SK-N-SH treated with all-trans-retinoic acid at 6 μM for 48 hours (cell line): Measurements from ENCODE around the gene OR2S2.
"Not testable (repeated sequence)": the region's sequence is repeated elsewhere in the genome, so short reads cannot be mapped to it uniquely, and the experiment has no call there.

Experiments used
- ATAC-seq: fragments of 200-7000 bp; cut with Tn5 transposase; 3 replicates; pipeline ENCODE4 v1.9.1; 2020; ENCODE audit warnings: mild to moderate bottlenecking, moderate library complexity
- ARNTL ChIP-seq: fragments of 450-650 bp; formaldehyde crosslinking; IDR thresholded peaks from 2 replicates; pipeline ENCODE4 v1.5.0; 2020; ENCODE audit warnings: low read depth, mild to moderate bottlenecking, moderate library complexity, borderline replicate concordance
- BACH2 ChIP-seq: fragments of 250-450 bp; sonication (Bioruptor Pico); IDR thresholded peaks from 2 replicates; pipeline ENCODE4 v1.9.0; 2021; ENCODE audit warnings: mild to moderate bottlenecking, borderline replicate concordance
- CREB5 ChIP-seq: fragments of 250-450 bp; sonication (Bioruptor Pico); IDR thresholded peaks from 2 replicates; pipeline ENCODE4 v1.5.1; 2020; ENCODE audit warnings: low read depth, mild to moderate bottlenecking, moderate library complexity
- CSDC2 ChIP-seq: fragments of 250-450 bp; sonication (Bioruptor Pico); IDR thresholded peaks from 2 replicates; pipeline ENCODE4 v1.5.0; 2020; ENCODE audit warnings: mild to moderate bottlenecking, moderate library complexity
- ESRRG ChIP-seq: fragments of 250-450 bp; sonication (Bioruptor Pico); IDR thresholded peaks from 2 replicates; pipeline ENCODE4 v1.6.1; 2021; ENCODE audit warnings: mild to moderate bottlenecking
- GLIS3 ChIP-seq: fragments of 250-450 bp; sonication (Bioruptor Pico); IDR thresholded peaks from 2 replicates; pipeline ENCODE4 v1.5.0; 2020; ENCODE audit warnings: mild to moderate bottlenecking, moderate library complexity
- ISL1 ChIP-seq: fragments of 250-450 bp; sonication (Bioruptor Pico); IDR thresholded peaks from 2 replicates; pipeline ENCODE4 v2.1.2; 2022; ENCODE audit warnings: mild to moderate bottlenecking, moderate library complexity
- OSR1 ChIP-seq: fragments of 250-450 bp; sonication (Bioruptor Pico); IDR thresholded peaks from 2 replicates; pipeline ENCODE4 v1.8.0; 2022; ENCODE audit warnings: moderate library complexity, mild to moderate bottlenecking, inconsistent platforms
- PPARA ChIP-seq: fragments of 250-450 bp; sonication (Bioruptor Pico); IDR thresholded peaks from 2 replicates; pipeline ENCODE4 v1.5.0; 2020; ENCODE audit warnings: mild to moderate bottlenecking, borderline replicate concordance
- SNAI2 ChIP-seq: fragments of 250-450 bp; sonication (Bioruptor Pico); IDR thresholded peaks from 2 replicates; pipeline ENCODE4 v1.5.0; 2020; ENCODE audit warnings: mild to moderate bottlenecking, moderate library complexity
- TCF4 ChIP-seq: fragments of 250-450 bp; sonication (Bioruptor Pico); IDR thresholded peaks from 2 replicates; pipeline ENCODE4 v1.8.0; 2021; ENCODE audit warnings: mild to moderate bottlenecking, moderate library complexity, borderline replicate concordance
- TOX ChIP-seq: fragments of 250-450 bp; sonication (Bioruptor Pico); IDR thresholded peaks from 2 replicates; pipeline ENCODE4 v1.8.0; 2021; ENCODE audit warnings: mild to moderate bottlenecking, moderate library complexity, borderline replicate concordance
- TSHZ2 ChIP-seq: fragments of 250-450 bp; sonication (Bioruptor Pico); IDR thresholded peaks from 2 replicates; pipeline ENCODE4 v1.5.0; 2020; ENCODE audit warnings: mild to moderate bottlenecking, moderate library complexity
- ZFP3 ChIP-seq: fragments of 250-450 bp; sonication (Bioruptor Pico); IDR thresholded peaks from 2 replicates; pipeline ENCODE4 v1.5.0; 2020; ENCODE audit warnings: mild to moderate bottlenecking, moderate library complexity
- ZFP30 ChIP-seq: fragments of 450-650 bp; formaldehyde crosslinking; IDR thresholded peaks from 2 replicates; pipeline ENCODE4 v1.5.0; 2022; ENCODE audit warnings: mild to moderate bottlenecking, moderate library complexity
- ZNF565 ChIP-seq: fragments of 450-650 bp; formaldehyde crosslinking; conservative IDR thresholded peaks from 2 replicates; pipeline ENCODE4 v1.5.0; 2020; ENCODE audit warnings: low read depth, mild to moderate bottlenecking, moderate library complexity
- ZNF70 ChIP-seq: fragments of 450-650 bp; formaldehyde crosslinking; IDR thresholded peaks from 2 replicates; pipeline ENCODE4 v1.5.0; 2020; ENCODE audit warnings: mild to moderate bottlenecking, moderate library complexity
- TF ChIP-seq, protein P1 (sequence below): fragments of 250-450 bp; sonication (Bioruptor Pico); IDR thresholded peaks from 2 replicates; pipeline ENCODE4 v1.5.1; 2021; ENCODE audit warnings: mild to moderate bottlenecking, moderate library complexity
- TF ChIP-seq, protein P2 (sequence below): fragments of 250-450 bp; sonication (Bioruptor Pico); IDR thresholded peaks from 2 replicates; pipeline ENCODE4 v1.8.0; 2020; ENCODE audit warnings: mild to moderate bottlenecking, moderate library complexity, borderline replicate concordance
- TF ChIP-seq, protein P3 (sequence below): fragments of 250-450 bp; sonication (Bioruptor Pico); IDR thresholded peaks from 2 replicates; pipeline ENCODE4 v1.8.0; 2021; ENCODE audit warnings: low read depth, mild to moderate bottlenecking, moderate library complexity, borderline replicate concordance

Gene OR2S2

DNA sequence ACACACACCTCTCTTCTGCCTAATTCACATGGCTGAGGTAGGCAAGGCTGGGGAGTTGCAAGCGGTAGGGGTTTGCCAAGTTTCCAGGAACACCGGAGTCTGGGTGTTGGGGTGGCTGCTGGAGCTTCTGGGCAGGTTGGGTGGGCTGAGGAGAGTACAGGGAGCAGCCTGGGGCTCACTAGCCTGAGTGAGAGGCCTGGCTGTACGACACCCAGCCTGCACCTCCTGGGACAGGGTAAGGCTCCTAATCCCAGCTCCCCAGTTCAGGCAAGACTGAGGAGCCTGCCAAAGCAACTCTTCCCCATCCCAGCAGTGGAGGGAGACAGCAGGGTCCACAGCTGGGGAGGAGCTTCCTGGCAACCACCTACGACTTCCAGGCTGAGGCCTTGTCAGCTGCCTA is 40.7 kb downstream of the OR2S2 start:
- ATAC-seq: no peak
- TF ChIP-seq ZFP3 (CRISPR knock-in tag) (no peak), ISL1 (CRISPR knock-in tag) (no peak), ZNF70 (CRISPR knock-in tag) (no peak), GLIS3 (CRISPR knock-in tag) (no peak), ARNTL (CRISPR knock-in tag) (no peak)
- TF ChIP-seq, protein P1, sequence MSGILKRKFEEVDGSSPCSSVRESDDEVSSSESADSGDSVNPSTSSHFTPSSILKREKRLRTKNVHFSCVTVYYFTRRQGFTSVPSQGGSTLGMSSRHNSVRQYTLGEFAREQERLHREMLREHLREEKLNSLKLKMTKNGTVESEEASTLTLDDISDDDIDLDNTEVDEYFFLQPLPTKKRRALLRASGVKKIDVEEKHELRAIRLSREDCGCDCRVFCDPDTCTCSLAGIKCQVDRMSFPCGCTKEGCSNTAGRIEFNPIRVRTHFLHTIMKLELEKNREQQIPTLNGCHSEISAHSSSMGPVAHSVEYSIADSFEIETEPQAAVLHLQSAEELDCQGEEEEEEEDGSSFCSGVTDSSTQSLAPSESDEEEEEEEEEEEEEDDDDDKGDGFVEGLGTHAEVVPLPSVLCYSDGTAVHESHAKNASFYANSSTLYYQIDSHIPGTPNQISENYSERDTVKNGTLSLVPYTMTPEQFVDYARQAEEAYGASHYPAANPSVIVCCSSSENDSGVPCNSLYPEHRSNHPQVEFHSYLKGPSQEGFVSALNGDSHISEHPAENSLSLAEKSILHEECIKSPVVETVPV (CRISPR knock-in tag): no peak

- TF ChIP-seq SNAI2 (no peak), ZFP3 (CRISPR knock-in tag) (no peak), ZNF70 (CRISPR knock-in tag) (no peak), GLIS3 (CRISPR knock-in tag) (no peak), OSR1 (CRISPR knock-in tag) (no peak), CSDC2 (CRISPR knock-in tag) (no peak), TOX (CRISPR knock-in tag) (no peak), PPARA (no peak), ZNF565 (no peak), ZFP30 (CRISPR knock-in tag) (no peak), BACH2 (CRISPR knock-in tag) (no peak), ESRRG (CRISPR knock-in tag) (no peak)
- TF ChIP-seq, protein P2, sequence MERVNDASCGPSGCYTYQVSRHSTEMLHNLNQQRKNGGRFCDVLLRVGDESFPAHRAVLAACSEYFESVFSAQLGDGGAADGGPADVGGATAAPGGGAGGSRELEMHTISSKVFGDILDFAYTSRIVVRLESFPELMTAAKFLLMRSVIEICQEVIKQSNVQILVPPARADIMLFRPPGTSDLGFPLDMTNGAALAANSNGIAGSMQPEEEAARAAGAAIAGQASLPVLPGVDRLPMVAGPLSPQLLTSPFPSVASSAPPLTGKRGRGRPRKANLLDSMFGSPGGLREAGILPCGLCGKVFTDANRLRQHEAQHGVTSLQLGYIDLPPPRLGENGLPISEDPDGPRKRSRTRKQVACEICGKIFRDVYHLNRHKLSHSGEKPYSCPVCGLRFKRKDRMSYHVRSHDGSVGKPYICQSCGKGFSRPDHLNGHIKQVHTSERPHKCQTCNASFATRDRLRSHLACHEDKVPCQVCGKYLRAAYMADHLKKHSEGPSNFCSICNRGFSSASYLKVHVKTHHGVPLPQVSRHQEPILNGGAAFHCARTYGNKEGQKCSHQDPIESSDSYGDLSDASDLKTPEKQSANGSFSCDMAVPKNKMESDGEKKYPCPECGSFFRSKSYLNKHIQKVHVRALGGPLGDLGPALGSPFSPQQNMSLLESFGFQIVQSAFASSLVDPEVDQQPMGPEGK (CRISPR knock-in tag): no peak
- TF ChIP-seq, protein P3, sequence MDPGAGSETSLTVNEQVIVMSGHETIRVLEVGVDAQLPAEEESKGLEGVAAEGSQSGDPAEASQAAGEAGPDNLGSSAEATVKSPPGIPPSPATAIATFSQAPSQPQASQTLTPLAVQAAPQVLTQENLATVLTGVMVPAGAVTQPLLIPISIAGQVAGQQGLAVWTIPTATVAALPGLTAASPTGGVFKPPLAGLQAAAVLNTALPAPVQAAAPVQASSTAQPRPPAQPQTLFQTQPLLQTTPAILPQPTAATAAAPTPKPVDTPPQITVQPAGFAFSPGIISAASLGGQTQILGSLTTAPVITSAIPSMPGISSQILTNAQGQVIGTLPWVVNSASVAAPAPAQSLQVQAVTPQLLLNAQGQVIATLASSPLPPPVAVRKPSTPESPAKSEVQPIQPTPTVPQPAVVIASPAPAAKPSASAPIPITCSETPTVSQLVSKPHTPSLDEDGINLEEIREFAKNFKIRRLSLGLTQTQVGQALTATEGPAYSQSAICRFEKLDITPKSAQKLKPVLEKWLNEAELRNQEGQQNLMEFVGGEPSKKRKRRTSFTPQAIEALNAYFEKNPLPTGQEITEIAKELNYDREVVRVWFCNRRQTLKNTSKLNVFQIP (CRISPR knock-in tag): no peak
- TF ChIP-seq, protein P1 (CRISPR knock-in tag): no peak
- TF ChIP-seq, all 23 proteins: peak for 0
- ATAC-seq: no peak
Observed at GRCh38 chr9:35915681-35916294, 42.2 kb downstream of the OR2S2 start.

DNA sequence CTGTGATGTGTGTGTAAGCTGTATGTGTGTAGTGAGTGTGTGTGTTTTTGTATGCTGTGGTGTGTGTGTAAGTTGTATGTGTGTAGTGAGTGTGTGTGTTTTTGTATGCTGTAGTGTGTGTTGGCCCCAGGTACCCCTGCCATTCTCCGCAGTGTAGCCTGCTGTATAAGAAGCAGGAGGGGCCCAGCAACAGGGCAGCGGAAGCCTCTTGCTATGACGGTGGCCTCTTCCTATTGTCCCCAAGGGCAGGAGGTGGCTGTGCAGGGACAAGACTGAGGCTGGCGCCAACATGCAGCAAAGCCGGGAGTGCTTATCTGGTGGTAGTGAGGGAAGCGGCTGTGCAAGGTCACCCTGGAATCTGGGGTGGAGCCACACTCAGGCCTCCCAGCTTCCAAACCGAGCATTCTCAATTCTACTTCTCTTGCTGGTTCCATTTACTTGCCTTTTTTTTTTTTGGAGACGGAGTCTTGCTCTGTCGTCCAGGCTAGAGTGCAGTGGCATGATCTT is 43.6 kb downstream of the OR2S2 start:
- peak; percentile 57 for ATAC-seq
- TF ChIP-seq ZNF70 (CRISPR knock-in tag) (no peak), OSR1 (CRISPR knock-in tag) (no peak), ISL1 (CRISPR knock-in tag) (no peak), TOX (CRISPR knock-in tag) (no peak), TCF4 (no peak), PPARA (no peak), ESRRG (CRISPR knock-in tag) (no peak), ZFP30 (CRISPR knock-in tag) (no peak), CREB5 (CRISPR knock-in tag) (no peak), TSHZ2 (CRISPR knock-in tag) (no peak), GLIS3 (CRISPR knock-in tag) (no peak)
- TF ChIP-seq, protein P2 (CRISPR knock-in tag): no peak

- ATAC-seq: not testable (repeated sequence)
Observed at GRCh38 chr9:35913429-35913828, 44.5 kb downstream of the OR2S2 start.
